HG03354 (cell line): Measurements from ENCODE around the gene PECR.
"Not testable (repeated sequence)": the region's sequence is repeated elsewhere in the genome, so short reads cannot be mapped to it uniquely, and the experiment has no call there.

Experiments used
- ATAC-seq: cut with Tn5 transposase; IDR thresholded peaks from one replicate; pipeline ENCODE4 v1.9.1; 2021; ENCODE audit warnings: mild to moderate bottlenecking; ENCODE audit not compliant: unreplicated experiment, poor library complexity, severe bottlenecking

PECR gene

GRCh38 chr2:216107760-216108159 lies 26.2 kb upstream of the PECR start:
- no peak for ATAC-seq

- no peak for ATAC-seq
These were observed 25.7 kb upstream of the PECR start for GRCh38 chr2:216107320-216107719.

- no peak for ATAC-seq
These were observed 23.1 kb upstream of the PECR start for GRCh38 chr2:216104691-216105090.

GRCh38 chr2:216103213-216103612 lies 21.6 kb upstream of the PECR start:
- ATAC-seq = no peak

- ATAC-seq = no peak
These were observed 19.5 kb upstream of the PECR start for GRCh38 chr2:216101109-216101508.

GRCh38 chr2:216098421-216099334 lies 17.1 kb upstream of the PECR start:
- no peak for ATAC-seq

GRCh38 chr2:216094701-216095100 lies 13.1 kb upstream of the PECR start:
- no peak for ATAC-seq

GRCh38 chr2:216092646-216093045 lies 11.0 kb upstream of the PECR start:
- ATAC-seq = no peak

GRCh38 chr2:216090369-216090786 lies 8.8 kb upstream of the PECR start:
- no peak for ATAC-seq

- ATAC-seq = no peak
These were observed 4.7 kb upstream of the PECR start for GRCh38 chr2:216086207-216086893.

- no peak for ATAC-seq
These were observed 2.9 kb upstream of the PECR start for GRCh38 chr2:216084547-216084946.

- no peak for ATAC-seq
These were observed 2.1 kb upstream of the PECR start for GRCh38 chr2:216083464-216084281.

GRCh38 chr2:216082805-216083204 lies 1.2 kb upstream of the PECR start:
- no peak for ATAC-seq

GRCh38 chr2:216082117-216082711 lies 605 bp upstream of the PECR start:
- ATAC-seq = peak; percentile 39

GRCh38 chr2:216081012-216081411 lies 597 bp downstream of the PECR start:
- no peak for ATAC-seq

- not testable (repeated sequence) for ATAC-seq
These were observed 1.6 kb downstream of the PECR start for GRCh38 chr2:216080048-216080447.

GRCh38 chr2:216078776-216079175 lies 2.8 kb downstream of the PECR start:
- ATAC-seq = no peak

- ATAC-seq = no peak
These were observed 5.8 kb downstream of the PECR start for GRCh38 chr2:216075510-216076485.

- ATAC-seq = no peak
These were observed 6.8 kb downstream of the PECR start for GRCh38 chr2:216074794-216075193.
